Smooth muscle cell of trachea (primary cell): Measurements from ENCODE around the gene ZNF182. TPM values are rescaled to one million over a fixed set of nuclear protein-coding genes. Genes with fewer than 3 reads are reported as not detected.

Source experiments
- total RNA-seq: library from RNA; depleted of rRNA; stranded (reverse); fragments of >200 nt; gene quantifications from 2 replicates; pipeline ENCODE4 v1.2.1, GENCODE V29; 2014

The ZNF182 gene
- 3.0 and 4.4 TPM in 2 replicates for total RNA-seq

GRCh38 chrX:48003758-48004457, at the start of gene ZNF182:
Gene ZNF182, minus strand, starts transcription at chrX:48003989. Its CDS starts 1,380 bp downstream, at chrX:48002609.

DNA sequence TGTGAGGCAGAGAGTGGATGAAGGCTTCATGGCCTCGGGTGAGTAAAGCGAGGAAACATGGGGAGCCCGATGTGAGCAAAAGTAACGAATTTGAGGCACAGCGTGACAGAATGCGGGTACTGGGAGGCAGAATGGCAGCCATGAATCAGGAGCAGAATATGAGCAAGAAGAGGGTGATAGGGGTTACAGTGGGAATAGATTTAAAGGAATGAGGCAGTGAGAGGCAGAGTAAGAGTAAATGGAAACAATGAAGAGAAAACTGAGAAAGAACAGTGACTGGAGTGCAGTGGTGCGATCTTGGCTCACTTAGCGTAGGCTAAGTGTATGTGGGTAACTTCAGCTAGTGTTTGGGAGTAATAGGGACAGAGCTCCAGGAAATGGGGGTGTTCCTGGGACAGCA, 2.9 kb upstream of the ZNF182 start, which contains the start of gene SPACA5:
Gene SPACA5 (plus strand): TSS at position 301 of the 400 bp plus-strand sequence. CDS start 815 bp downstream, outside the sequence.

Other genes with a start within 250 kb of the ZNF182 start
- gene ZNF81, start 167.1 kb downstream of the ZNF182 start, total RNA-seq = 5.5 and 5.8 TPM in 2 replicates
- gene SPACA5, start 3.0 kb upstream of the ZNF182 start, total RNA-seq = not detected in 2 replicates
- gene ZNF630, start 67.7 kb upstream of the ZNF182 start, total RNA-seq = 1.9 and 2.0 TPM in 2 replicates
- not detected in 2 replicates for gene SPACA5B, start 126.6 kb upstream of the ZNF182 start, total RNA-seq
- gene SSX5, start 192.8 kb upstream of the ZNF182 start, total RNA-seq = not detected in 2 replicates